GM19099 (cell line): ENCODE results near the gene HCFC1.

Experiments used
- POLR2A ChIP-seq: IDR thresholded peaks from 3 replicates; pipeline ENCODE4 v1.6.1; 2011; ENCODE audit warnings: low read depth; ENCODE audit not compliant: insufficient read length; ENCODE audit errors: extremely low read depth

The HCFC1 gene

GRCh38 chrX:153944140-153944799 is 27.3 kb downstream of the HCFC1 start, which contains the start of gene RENBP:
TSS of gene RENBP (minus strand) at chrX:153944643. CDS start at chrX:153944610, 33 bp downstream.
- TF ChIP-seq POLR2A, result no peak

DNA sequence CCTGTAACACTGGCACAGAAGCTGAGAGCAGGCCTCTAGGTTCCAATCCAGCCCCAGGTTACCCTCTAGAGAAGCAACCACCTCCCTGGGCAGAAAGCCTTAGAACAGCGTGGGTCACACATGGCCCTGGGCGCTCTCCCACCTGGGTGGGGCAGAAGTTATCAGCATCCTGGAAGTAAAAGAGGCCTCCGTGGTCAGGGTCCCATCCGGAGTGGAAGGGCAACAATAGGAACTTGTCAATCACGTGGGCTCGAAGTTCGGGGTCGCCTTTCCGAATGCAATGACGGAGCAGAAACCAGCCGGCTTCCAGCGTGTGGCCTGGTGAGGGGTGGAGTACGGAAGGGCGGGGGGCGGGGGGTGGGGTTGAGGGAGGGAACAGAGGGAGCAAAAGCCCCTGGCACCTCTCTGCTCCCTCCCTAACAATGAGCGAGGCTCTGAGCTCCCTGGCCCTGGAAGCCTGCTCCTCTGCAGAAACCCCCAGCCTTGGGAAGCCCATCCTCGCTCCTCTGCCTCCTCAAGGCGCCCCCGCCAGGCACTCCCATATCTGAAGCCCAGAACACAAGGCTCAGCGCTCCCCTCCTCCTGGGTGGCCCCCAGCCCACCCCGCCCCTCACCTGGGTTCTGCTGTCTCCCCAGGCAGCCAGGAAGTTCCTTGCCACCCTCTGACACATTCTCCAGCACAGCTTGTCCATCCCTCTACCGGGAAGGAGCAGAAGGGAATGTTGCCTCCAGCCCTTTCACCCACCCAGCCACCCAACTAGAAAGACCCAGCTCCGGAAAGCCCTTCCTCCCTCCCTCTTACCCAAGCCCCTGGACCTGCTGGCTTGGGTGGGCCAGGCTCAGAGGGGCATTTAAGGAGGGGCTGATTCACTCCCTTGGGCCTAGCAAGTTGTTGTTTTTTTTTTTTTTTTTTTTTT is 30.0 kb downstream of the HCFC1 start:
- no peak for TF ChIP-seq POLR2A

DNA sequence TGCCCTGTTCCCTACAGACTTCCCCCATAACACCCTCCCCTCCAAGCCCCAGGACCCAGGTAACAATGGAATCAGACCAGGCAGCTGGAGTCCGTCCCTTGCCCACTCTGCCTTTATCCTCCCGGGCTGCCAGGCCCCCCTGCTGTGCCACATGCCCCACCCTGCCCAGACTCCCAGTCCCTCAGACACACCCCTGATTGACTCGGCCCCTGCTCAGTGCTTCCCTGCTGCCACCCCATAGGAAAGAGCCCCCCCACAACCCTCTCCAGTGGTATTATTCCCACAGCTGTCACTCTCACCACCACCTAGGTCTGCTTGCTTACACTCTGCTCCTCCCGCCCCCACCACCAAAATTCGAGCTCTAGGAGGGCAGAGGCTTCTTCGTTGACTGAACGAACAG is 32.0 kb downstream of the HCFC1 start:
- TF ChIP-seq POLR2A, result no peak

GRCh38 chrX:153938226-153938786 is 33.3 kb downstream of the HCFC1 start:
- no peak for TF ChIP-seq POLR2A

DNA sequence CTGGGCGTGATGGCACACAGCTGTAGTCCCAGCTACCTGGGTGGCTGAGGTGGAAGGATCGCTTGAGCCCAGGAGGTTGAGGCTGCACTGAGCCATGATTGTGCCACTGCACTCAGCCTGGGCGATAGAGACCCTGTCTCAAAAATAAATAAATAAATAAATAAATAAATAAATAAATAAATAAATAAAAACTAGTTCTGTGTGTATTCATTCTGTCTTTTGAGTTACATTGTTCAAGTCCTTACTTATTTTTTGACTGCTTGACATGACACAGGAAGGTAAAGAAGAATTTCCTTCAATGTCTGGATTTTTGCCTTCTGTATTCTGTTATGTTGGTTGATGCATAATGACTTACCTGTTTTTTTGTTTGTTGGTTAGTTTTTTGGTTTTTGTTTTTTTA is 34.6 kb downstream of the HCFC1 start:
- TF ChIP-seq POLR2A, result no peak

- TF ChIP-seq POLR2A, result no peak
Measured at GRCh38 chrX:153935326-153935851, 36.2 kb downstream of the HCFC1 start.

DNA sequence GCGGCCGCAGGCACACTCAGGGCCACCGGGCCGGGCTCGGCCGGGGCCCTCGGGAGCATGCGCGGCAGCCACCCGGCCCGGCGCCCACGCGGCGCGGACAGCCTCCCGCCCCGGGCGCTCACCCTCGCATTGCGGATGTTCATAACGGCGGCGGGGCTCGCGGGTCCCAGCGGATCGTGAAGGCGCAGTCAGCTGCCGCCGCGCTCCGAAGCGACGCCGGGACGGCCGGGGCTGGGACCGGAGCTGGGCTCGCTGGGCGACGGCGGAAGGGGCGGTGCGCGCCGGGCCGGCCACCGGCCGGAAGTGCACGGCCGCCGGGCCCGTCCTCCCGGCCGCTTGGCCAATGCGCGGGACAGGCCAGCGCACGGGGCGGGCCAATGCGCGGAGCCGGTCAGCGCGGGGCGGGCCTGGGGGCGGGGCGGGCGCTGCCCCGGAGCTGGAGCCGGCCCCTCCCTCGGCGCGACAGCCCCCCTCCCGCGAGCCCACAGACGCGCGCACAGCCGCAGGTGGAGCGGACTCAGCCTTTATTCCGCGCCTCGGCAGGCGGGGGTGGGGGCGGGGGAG is 36.8 kb downstream of the HCFC1 start, which contains the start of gene NAA10:
NAA10 (minus strand) TSS at position 276 of the 564 bp plus-strand sequence; CDS start at position 143, 133 bp downstream.
- TF ChIP-seq POLR2A, result peak; percentile 60

- no peak for TF ChIP-seq POLR2A
Measured at GRCh38 chrX:153934148-153934761, 37.4 kb downstream of the HCFC1 start.

DNA sequence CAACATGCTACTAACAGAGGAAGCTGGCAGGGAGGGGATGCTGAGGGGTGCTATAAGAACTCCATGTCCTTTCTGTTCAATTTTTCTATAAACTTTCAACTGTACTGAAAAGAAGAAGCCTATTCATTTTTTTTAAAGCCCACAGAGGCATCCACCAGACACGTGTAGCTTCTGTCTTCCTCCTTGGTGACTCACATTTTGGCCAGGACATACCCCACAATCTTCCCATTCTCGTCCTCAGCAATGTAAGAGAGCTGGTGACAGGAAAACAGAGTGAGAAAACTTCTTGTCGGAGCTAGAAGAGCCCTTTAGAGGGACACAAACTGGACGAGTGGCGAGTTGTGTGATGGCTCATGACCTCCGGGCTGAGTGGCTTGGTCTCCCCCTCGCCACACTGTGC is 37.9 kb downstream of the HCFC1 start:
- no peak for TF ChIP-seq POLR2A

DNA sequence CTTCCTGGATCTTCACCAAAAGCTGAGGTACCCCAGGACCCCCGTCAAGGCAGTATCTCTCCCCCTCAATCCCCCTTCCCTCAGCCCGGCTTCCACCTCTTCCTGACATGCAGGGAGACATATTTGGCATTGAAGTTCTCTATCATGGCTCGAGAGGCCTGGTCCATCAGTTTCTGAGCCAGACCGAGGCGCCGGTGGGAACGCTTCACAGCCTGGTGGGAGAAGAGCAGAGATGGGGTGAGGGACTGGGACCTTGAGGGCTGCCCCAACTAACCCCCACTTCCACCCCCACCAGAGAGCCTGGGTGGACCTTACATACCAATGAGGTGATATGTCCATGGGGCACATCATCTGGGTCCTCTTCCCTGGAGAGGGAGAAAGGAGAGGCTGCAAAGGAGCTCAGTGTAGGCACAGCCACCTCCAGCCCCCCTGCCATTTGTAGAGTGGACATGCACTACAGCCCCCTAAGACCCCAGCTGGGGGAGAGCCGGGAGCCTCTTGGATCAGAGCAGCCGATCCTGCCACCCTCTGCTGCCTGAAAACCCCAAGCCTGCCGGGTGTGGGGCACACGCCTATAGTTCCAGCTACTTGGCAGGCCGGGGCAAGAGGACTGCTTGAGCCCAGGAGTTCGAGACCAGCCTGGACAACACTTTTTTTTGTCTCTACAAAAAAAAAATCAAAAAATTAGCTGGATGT is 39.2 kb downstream of the HCFC1 start:
- TF ChIP-seq POLR2A, result no peak

- no peak for TF ChIP-seq POLR2A
Measured at GRCh38 chrX:153931748-153932147, 39.9 kb downstream of the HCFC1 start.

DNA sequence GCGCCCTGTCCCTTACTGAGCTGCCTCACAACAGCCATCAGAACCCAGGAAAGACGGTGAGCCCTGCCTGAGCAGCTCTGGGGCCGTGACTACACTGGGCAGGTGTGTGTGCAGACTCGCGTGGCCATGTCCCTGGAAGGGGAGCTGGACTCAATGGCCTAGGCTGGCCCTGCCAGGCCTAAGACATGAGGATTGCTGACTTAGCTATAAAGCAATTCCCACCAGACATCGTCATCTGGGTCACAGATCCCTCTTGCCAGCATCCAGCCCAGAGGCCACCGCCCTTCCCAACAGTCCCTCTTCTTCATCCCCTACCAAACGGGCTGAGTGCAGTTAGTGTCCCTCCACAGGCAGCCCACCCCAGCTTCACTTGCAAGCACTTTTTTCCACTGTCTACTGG is 40.5 kb downstream of the HCFC1 start:
- TF ChIP-seq POLR2A, result no peak

DNA sequence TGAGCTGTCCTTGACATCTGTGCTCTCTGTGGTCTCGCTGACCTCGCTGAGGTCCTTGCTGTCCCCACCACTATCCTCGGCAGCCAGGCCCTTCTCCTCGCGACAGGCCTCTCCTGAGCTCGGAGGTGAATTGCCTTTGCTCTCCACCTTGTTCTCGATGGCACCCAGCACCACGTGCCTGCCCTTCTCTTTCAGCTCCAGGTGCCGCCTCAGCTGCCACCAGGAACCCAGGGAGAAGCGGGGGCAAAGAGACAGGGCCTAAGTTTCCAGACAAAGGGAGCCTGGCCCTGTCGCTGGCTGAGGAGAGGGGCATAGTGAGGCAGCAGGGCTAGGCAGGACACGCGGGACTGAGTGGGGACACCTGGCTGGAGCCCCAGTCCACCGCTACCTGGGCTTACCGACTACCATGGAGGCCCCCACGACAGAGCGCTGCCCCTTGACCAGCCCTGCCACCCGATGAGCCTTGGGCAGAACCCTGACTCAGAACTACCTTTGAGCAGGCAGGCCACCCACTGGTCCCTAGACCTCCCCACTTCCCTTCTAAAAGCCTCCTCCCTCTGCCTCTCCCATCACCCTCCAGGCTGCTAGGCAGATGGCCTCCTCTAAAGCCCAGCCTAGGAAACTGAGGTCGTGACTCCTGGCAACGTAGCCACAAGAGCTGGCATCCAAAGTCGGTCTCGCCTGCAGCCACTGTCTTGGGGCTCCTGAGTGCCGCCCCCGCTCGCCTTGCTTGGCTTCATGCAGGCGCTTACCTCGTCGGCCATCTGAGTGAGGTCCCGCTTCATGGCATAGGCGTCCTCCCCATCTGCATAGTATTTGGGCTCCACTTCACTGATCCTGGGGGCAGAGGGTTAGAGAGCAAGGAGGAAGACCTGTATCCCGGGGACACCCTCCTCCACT is 41.4 kb downstream of the HCFC1 start:
- TF ChIP-seq POLR2A, result no peak
